HEK293T (cell line): Measurements from ENCODE around the gene AMBP.
A peak's percentile ranks its signal among the peaks of the same experiment; 100 is the strongest.

Experiments used
- CTCF ChIA-PET: fragments of 350-600 bp; formaldehyde crosslinking; extraction: SDS; loops from one replicate; lab custom pipeline; 2021; ENCODE audit warnings: antibody characterized with exemption, inconsistent platforms; lab: Yijun Ruan, JAX
- POLR2A ChIA-PET: fragments of 350-600 bp; formaldehyde crosslinking; extraction: SDS; loops from one replicate; lab custom pipeline; 2020; ENCODE audit warnings: antibody characterized with exemption, inconsistent platforms; lab: Yijun Ruan, JAX
- DNase-seq: peaks from one replicate; pipeline ENCODE4 v3.0.0; 2012; ENCODE audit warnings: mixed read lengths; ENCODE audit errors: extremely low spot score
- ARNT ChIP-seq: fragments of 450-650 bp; IDR thresholded peaks from 2 replicates; pipeline ENCODE4 v1.6.1; 2017; ENCODE audit warnings: mild to moderate bottlenecking
- BHLHE40 ChIP-seq: fragments of 450-650 bp; IDR thresholded peaks from 2 replicates; pipeline ENCODE4 v1.6.1; 2016; ENCODE audit warnings: mild to moderate bottlenecking, moderate library complexity, borderline replicate concordance
- CTBP1 ChIP-seq: fragments of 450-650 bp; IDR thresholded peaks from 2 replicates; pipeline ENCODE4 v1.6.1; 2016; ENCODE audit warnings: borderline replicate concordance
- ELF4 ChIP-seq: fragments of 450-650 bp; IDR thresholded peaks from 2 replicates; pipeline ENCODE4 v1.6.1; 2017; ENCODE audit warnings: antibody characterized with exemption
- FOXA1 ChIP-seq: fragments of 450-650 bp; IDR thresholded peaks from 2 replicates; pipeline ENCODE4 v1.6.1; 2016; ENCODE audit warnings: mild to moderate bottlenecking
- FOXK2 ChIP-seq: fragments of 450-650 bp; IDR thresholded peaks from 2 replicates; pipeline ENCODE4 v1.6.1; 2016; ENCODE audit warnings: mild to moderate bottlenecking
- FOXM1 ChIP-seq: fragments of 450-650 bp; IDR thresholded peaks from 2 replicates; pipeline ENCODE4 v1.6.1; 2017; ENCODE audit warnings: mild to moderate bottlenecking, borderline replicate concordance
- HDGF ChIP-seq: fragments of 450-650 bp; IDR thresholded peaks from 2 replicates; pipeline ENCODE4 v1.6.1; 2017; ENCODE audit warnings: antibody characterized with exemption, borderline replicate concordance
- L3MBTL2 ChIP-seq: fragments of 450-650 bp; conservative IDR thresholded peaks from 2 replicates; pipeline ENCODE4 v1.6.1; 2016; ENCODE audit warnings: mild to moderate bottlenecking
- LEF1 ChIP-seq: fragments of 450-650 bp; IDR thresholded peaks from 2 replicates; pipeline ENCODE4 v1.6.1; 2017; ENCODE audit warnings: mild to moderate bottlenecking, borderline replicate concordance
- NFRKB ChIP-seq: fragments of 450-650 bp; IDR thresholded peaks from 2 replicates; pipeline ENCODE4 v1.6.1; 2016; ENCODE audit warnings: mild to moderate bottlenecking, moderate library complexity
- PKNOX1 ChIP-seq: fragments of 450-650 bp; IDR thresholded peaks from 2 replicates; pipeline ENCODE4 v1.6.1; 2016
- SP1 ChIP-seq: fragments of 450-650 bp; IDR thresholded peaks from 2 replicates; pipeline ENCODE4 v1.6.1; 2017
- SUZ12 ChIP-seq: fragments of 450-650 bp; IDR thresholded peaks from 2 replicates; pipeline ENCODE4 v1.6.1; 2016; ENCODE audit warnings: mild to moderate bottlenecking
- TARDBP ChIP-seq: fragments of 450-650 bp; IDR thresholded peaks from 2 replicates; pipeline ENCODE4 v1.6.1; 2016
- ZNF384 ChIP-seq: fragments of 450-650 bp; IDR thresholded peaks from 2 replicates; pipeline ENCODE4 v1.6.1; 2016

AMBP gene

GRCh38 chr9:114034661-114035062 lies 43.4 kb downstream of the AMBP start:
- CTCF ChIA-PET, result no interaction called here
- TF ChIP-seq ELF4, result no peak
- no peak for TF ChIP-seq FOXK2
- no peak for TF ChIP-seq LEF1
- no peak for TF ChIP-seq TARDBP
- TF ChIP-seq FOXM1, result no peak
- TF ChIP-seq BHLHE40, result no peak
- TF ChIP-seq ZNF384, result no peak
- TF ChIP-seq ARNT, result no peak
- no peak for TF ChIP-seq PKNOX1
- no peak for TF ChIP-seq NFRKB
- no peak for DNase-seq
- POLR2A ChIA-PET, result no interaction called here

- POLR2A ChIA-PET, result no interaction called here
- DNase-seq, result no peak
- TF ChIP-seq BHLHE40, result no peak
- TF ChIP-seq TARDBP, result no peak
- TF ChIP-seq HDGF, result no peak
- TF ChIP-seq L3MBTL2, result no peak
- no peak for TF ChIP-seq SP1
- TF ChIP-seq ARNT, result no peak
- TF ChIP-seq ELF4, result no peak
- TF ChIP-seq FOXA1, result no peak
- no peak for TF ChIP-seq LEF1
- no peak for TF ChIP-seq PKNOX1
- no peak for TF ChIP-seq CTBP1
- no peak for TF ChIP-seq SUZ12
- TF ChIP-seq ZNF384, result no peak
- TF ChIP-seq FOXK2, result no peak
- CTCF ChIA-PET, result interaction anchor here (0.6 kb wide), 1 partner anchor 73 kb away, joined by 3 read pairs; no protein-coding TSS in a partner anchor
These were observed 43.9 kb downstream of the AMBP start for GRCh38 chr9:114034196-114034595.

- ChIA-PET CTCF (interaction anchor here (0.6 to 0.7 kb wide), 3 partner anchors 73 to 319 kb away, joined by 3 to 4 read pairs (median 3); no protein-coding TSS in a partner anchor), POLR2A (no interaction called here)
- peak; percentile 54 for DNase-seq
- TF ChIP-seq BHLHE40, result no peak
- TF ChIP-seq NFRKB, result no peak
- no peak for TF ChIP-seq L3MBTL2
- no peak for TF ChIP-seq ZNF384
- no peak for TF ChIP-seq LEF1
- no peak for TF ChIP-seq TARDBP
- TF ChIP-seq ARNT, result no peak
These were observed 44.5 kb downstream of the AMBP start for GRCh38 chr9:114033397-114034103.

GRCh38 chr9:114031948-114032840 lies 45.9 kb downstream of the AMBP start:
- DNase-seq, result no peak
- CTCF ChIA-PET, result interaction anchor here (0.6 kb wide), 2 partner anchors 212 to 317 kb away, joined by 3 read pairs; no protein-coding TSS in a partner anchor
- POLR2A ChIA-PET, result no interaction called here
- TF ChIP-seq BHLHE40 (no peak), FOXK2 (no peak)

GRCh38 chr9:114031037-114031630 lies 47.0 kb downstream of the AMBP start:
- no peak for TF ChIP-seq L3MBTL2
- no peak for TF ChIP-seq ELF4
- no peak for TF ChIP-seq NFRKB
- TF ChIP-seq SP1, result no peak
- no peak for TF ChIP-seq ARNT
- TF ChIP-seq BHLHE40, result no peak
- DNase-seq, result no peak
- ChIA-PET CTCF (interaction anchor here (0.6 kb wide), 1 partner anchor 211 kb away, joined by 3 read pairs; no protein-coding TSS in a partner anchor), POLR2A (no interaction called here)

GRCh38 chr9:114030364-114030763 lies 47.7 kb downstream of the AMBP start:
- DNase-seq, result no peak
- ChIA-PET CTCF (interaction anchor here (0.6 kb wide), 1 partner anchor 224 kb away, joined by 3 read pairs; no protein-coding TSS in a partner anchor), POLR2A (no interaction called here)
- TF ChIP-seq ZNF384 (no peak), PKNOX1 (no peak), LEF1 (no peak), HDGF (no peak), L3MBTL2 (no peak), TARDBP (no peak), BHLHE40 (no peak), SP1 (no peak)
